Activated CD4-positive, alpha-beta T cell treated with anti-CD3 and anti-CD28 coated beads, Interleukin-2, amount 50 U/mL, for 4 hours (primary cell): ENCODE measurements around the gene UBE2Q2.

Experiments used
- DNase-seq, 2 experiments: peaks; one replicate each; pipeline ENCODE4 v3.0.0-alpha.2; 2020

UBE2Q2 gene

DNA sequence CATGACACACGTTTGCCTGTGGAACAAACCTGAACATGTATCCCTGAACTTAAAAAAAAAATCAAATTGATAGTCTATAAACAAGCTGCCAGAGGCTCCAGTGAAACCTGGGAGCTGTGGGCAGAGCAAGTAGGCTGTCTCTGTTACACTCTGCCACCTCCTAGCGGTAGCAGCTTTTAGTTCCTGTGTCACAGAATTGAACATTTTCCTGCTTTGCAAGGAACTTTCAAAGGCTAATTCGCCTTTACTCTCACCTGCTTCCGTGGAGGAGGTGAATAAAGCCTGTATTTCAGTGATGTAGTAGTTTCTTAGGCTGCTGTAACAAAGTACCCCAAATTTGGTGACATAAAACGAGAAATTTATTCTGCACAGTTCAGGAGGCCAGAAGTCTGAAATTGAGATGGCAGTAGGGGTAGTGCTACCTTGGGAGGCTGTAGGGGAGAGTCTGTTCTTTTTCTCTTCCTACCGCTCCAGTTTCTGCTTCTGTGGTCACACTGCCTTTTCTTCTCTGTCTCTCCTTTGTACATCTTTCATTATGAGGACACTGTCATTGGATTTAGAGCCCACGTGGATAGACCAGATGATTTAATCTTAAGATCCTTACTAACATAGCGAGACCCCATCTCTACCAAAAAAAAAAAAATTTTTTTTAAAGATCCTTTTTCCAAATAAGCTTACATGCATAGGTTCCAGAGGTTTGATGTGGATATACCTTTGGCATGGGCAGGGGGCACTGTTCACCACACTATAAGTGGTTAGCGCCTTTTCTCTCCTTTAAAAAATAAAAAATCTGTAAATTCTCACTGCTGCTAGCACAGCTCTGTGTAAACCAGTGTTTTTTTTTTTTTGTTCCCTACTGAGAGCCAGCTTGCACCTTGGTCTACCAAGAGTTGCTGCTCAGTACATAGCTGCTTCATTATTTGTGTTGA lies 85.7 kb downstream of the UBE2Q2 start:
- no peak for DNase-seq

DNA sequence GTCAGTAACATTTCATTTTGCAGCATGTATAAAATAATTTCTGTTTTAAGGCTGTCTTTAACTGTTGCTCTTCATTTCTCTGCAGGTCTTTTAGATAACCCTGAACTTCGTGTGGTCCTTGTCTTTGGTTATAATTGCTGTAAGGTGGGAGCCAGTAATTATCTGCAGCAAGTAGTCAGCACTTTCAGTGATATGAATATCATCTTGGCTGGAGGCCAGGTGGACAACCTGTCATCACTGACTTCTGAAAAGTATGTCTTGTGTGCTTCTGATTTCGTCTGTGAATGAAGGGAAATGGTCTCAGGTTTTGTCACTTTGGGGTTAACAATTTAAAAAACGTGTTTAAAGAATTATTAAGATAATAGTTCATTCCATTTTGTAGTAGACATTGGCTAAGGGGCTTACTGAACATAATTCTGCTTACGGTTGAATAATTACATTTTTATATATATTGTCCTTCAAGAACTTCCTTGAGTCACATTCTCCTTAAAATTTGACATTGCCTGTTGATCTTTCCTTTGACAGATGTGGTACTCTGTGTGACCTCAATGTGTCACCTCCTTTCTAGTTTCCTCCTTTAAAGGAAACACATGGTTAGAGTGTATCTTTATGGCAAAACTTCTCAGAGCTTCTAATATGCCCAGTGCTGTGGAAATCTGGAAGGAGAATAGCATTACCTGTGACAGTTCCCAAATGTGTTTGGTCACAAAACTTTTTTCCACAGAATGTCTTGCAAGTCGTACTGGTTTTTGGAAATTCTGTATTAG lies 86.7 kb downstream of the UBE2Q2 start:
- DNase-seq = no peak

DNA sequence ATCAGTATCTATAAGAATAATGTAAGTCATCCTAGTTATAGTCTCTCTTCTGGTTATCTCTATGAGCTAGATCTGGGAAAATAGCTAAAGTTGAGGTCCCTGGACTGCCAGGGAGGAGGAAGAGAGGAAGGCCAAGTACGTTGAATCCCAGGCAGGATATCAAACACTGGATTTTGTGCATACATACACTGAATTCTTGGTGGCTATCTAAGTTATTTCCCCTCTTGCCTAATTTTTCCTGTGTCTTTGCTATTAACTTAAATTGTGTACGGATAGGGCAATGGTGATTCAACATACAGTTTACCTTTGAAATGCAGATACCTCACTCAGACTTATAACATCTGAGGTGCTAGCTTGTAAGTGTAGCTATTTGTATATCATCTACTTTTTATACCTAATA lies 87.6 kb downstream of the UBE2Q2 start:
- no peak for DNase-seq

DNA sequence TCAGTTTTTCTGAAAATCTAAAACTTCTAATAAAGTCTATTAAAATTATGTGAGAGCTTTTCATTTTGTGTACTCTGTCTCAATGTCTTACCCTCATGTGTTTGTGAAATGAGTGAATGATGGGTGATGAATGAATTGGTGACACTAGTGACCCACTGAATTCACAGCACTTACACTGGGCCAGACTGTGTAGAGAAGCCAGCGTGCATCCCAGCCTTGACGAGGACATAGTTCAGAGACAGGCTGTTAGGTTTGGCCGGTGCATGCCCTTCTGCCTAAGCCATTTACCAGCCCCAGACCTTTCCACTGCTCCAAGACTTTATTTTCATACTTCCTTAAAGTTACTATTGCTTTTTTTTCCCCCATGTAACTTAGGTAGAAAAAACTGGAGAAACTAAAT lies 99.2 kb downstream of the UBE2Q2 start:
- no peak for DNase-seq

DNA sequence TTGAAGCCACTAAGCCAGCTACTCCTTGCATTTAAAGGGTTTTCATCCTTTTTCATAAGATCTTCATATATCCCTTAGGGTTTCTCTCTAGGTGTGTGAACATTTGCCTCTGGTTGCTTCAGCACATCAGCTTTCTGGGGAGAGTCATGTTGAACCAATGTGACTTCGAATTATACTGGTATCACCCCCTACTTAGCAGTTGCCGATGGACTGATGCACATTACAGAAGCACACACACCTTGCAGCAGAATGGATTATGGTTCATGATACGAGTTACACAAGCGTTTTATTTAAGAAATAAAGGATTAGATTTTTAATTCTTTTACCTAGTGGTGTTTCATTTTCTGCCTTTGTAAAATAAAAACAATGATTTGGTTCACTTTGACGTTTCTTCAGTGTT lies 100.0 kb downstream of the UBE2Q2 start:
- DNase-seq = no peak

DNA sequence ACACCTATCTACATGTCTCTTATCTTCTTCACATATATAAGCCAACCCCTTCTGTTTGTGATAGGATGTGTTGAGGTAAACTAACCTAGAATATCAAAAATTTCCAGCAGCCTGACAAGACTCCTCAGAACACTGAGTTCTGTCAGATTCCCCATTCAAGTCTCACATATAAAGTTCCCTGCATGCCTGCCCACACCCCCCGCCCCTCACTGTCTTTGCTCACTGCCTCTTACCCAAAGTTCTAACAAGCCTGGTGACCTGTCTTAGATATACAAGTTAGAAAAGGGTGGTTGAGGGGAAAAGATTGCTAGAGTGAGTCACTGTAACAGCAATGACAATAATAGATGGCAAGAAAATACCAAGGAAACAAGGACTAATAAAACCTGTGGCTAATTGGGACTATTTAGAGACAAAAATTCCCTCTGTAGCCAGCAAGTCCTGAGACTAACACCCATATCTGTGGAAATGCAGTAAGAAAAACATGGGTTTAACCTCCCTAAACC lies 100.5 kb downstream of the UBE2Q2 start:
- no peak for DNase-seq

DNA sequence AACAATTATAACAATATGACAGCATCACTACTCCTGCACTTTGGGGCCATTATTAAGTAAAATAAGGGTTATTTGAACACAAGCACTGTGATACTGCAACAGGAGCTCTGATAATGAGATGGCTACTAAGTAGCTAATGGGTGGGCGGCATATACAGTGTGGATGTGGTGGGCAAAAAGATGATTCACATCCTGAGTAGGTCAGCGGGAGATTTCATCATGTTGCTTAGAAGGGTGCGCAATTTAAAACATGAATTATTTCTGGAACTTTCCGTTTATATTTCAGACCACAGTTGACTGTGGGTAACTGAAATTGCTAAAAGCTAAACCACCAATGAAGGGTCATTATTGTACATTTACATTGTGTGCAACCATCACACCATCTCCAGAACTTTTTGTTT lies 102.7 kb downstream of the UBE2Q2 start:
- DNase-seq = no peak

DNA sequence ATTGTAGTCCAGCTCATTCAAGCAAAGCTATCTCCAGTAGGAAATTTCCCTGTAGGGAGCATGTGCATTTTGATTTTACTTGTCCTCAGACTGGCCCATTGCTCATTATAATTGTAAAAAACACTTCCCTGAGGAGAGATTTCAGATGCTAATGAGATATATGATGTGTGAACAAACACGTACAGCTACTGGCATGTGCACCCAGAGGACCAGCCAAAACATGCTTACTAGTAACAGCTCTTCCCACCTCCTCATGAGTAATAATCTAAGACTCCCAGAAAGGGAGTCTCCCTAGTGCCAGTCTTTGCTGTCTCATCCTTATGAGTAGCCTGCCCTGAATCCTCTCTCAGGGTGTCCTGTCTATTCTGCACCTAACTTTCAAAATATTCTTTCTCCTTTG lies 103.8 kb downstream of the UBE2Q2 start:
- no peak for DNase-seq

DNA sequence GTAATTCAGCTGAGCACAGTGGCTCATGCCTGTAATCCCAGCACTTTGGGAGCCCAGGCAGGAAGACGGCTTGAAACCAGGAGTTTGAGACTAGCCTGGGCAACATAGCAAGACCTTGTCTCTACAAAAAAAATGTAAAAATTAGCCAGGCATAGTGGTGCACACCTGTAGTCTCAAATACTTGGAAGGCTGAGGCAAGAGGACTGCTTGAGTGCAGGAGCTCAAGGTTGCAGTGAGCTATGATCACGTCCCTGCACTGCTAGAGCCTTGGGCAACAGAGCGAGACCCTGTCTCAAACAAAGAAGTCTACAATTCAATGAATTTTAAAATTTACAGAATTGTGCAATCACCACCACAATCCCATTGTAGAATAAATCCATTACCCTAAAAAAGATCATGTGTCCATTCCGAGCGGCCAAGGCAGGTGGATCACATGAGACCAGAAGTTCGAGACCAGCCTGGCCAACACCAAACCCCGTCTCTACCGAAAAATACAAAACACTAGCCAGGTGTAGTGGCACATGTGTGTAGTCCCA lies 105.6 kb downstream of the UBE2Q2 start:
- DNase-seq = no peak
